HG02938 (cell line): ENCODE results near the gene CCDC57.

Source experiments
- ATAC-seq: cut with Tn5 transposase; IDR thresholded peaks from one replicate; pipeline ENCODE4 v1.9.1; 2021; ENCODE audit warnings: mild to moderate bottlenecking, moderate library complexity; ENCODE audit not compliant: unreplicated experiment

The CCDC57 gene

GRCh38 chr17:82129095-82129494 is 83.5 kb downstream of the CCDC57 start:
- ATAC-seq, result no peak

GRCh38 chr17:82128287-82128686 is 84.4 kb downstream of the CCDC57 start:
- ATAC-seq, result no peak

DNA sequence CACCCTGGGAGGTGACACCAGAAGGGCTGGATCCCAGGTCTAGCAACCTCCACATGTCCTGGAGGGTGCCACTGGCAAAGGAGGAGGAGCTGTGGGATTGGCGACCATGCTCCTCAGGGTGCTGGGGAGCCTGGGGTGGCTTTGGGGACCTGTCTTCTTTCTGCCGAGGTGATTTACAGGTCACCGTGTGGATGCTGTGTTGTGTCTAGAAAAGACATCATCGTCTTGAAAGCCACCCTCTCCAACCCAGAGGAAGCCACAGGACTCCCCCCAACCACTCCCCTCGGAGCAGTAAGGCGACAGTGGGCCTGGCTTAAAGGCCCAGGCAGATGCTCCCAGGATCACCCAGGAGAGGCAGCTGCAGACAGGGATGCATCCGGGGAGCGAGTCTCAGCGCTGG is 84.9 kb downstream of the CCDC57 start:
- no peak for ATAC-seq

DNA sequence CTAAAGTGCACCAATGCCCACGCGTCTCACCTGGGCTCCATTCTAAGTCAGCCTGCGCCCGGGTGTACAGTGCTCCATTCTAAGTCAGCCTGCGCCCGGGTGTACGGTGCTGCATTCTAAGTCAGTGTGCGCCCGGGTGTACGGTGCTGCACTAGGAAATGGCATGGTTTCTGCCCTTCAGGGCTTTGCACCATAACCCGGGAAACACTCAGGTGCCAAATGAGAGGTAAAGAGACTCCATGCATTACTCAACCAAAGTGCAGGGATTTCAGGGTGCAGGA is 85.4 kb downstream of the CCDC57 start:
- no peak for ATAC-seq

GRCh38 chr17:82126556-82127314 is 85.9 kb downstream of the CCDC57 start:
- no peak for ATAC-seq

GRCh38 chr17:82124101-82124500 is 88.5 kb downstream of the CCDC57 start:
- no peak for ATAC-seq

DNA sequence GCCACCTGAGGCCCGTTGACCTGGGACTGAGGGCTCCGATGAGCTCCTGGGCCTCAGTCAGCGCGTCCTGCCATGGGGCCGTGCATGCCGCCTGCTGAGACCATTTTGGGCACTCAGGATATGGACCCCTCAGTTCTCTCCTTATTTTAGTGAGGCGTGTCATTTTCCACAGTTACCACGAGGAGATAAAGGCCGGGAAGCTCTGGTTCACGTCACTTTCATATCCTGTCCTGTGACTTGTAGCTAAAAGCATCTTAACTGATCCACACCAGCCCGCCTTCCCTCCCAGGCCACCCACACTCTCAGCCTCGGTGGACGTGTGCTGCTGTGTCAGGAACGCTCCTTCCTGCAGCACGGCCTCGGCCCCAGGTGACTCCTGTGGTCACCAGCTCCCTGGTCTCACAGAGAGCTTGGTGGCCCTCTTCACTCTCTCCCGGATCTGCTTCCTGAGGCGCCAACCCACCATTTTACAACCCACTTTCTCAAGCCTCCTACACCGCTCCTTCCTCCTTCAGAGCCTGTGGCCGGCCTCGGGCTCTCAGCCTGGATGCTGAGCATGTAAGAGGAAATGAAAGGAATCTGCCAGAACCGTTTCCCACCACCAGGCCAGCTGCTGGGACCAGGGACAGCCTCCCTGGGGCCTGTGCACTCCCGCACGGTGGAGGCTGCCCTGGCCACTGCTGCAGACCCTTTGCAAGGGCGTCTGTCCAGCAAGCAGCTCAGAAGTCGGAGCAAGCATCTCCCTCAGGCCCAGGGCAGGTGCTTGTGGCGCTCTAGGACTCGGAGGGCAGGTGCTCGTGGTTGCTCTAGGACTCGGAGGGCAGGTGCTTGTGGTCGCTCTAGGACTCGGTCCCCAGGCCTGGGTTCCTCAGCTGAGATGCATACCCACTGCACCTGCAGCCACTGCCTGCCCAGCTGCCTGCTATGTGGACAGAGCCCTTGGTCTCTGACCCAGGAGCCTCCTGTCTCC is 90.7 kb downstream of the CCDC57 start:
- ATAC-seq, result no peak

GRCh38 chr17:82121246-82121645 is 91.4 kb downstream of the CCDC57 start:
- no peak for ATAC-seq

DNA sequence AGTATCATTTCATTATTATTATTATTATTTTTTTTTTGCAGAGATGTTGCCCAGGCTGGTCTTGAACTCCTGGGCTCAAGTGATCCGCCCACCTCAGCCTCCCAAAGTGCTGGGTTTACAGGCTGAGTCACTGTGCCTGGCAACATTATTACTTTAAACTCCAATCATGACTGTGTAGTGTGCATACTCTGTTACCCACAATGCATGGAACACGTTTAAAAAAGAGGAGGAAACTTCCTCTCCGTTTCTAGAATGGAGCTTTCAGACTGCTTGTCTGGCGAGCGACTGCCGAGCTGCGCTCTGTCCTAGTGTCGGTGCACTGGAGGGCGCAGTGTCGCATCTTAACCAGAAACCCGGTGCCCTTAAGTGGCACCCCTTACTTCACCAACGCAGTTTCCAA is 92.5 kb downstream of the CCDC57 start:
- no peak for ATAC-seq

DNA sequence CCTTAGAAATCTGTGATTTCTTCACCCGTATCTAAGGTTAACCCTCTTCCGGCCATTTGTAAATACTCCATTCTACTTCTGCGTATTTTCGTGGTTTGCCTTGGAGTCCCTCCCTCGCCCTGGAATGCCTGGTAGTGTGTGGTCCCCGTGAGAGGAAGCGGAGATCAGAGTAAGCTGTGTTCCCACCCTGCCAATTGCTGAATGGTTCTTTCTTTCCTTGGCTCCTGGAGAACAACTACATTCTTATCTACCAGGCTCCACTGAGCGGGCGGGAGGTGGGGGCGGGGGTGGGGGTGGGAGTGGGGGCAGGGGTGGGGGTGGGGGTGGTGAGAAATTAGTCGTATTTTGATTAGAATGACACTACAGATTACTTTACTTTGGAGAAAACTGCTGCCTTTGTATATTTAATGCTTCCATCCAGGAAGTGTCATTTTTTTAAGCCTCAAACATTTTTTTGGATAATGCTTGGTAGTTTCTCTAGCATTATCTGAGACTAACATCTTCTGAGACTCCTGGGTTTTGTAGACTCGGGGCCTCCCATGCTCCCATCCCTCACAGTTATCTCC is 93.7 kb downstream of the CCDC57 start:
- ATAC-seq, result no peak

- ATAC-seq, result no peak
Measured at GRCh38 chr17:82118168-82118814, 94.4 kb downstream of the CCDC57 start.

DNA sequence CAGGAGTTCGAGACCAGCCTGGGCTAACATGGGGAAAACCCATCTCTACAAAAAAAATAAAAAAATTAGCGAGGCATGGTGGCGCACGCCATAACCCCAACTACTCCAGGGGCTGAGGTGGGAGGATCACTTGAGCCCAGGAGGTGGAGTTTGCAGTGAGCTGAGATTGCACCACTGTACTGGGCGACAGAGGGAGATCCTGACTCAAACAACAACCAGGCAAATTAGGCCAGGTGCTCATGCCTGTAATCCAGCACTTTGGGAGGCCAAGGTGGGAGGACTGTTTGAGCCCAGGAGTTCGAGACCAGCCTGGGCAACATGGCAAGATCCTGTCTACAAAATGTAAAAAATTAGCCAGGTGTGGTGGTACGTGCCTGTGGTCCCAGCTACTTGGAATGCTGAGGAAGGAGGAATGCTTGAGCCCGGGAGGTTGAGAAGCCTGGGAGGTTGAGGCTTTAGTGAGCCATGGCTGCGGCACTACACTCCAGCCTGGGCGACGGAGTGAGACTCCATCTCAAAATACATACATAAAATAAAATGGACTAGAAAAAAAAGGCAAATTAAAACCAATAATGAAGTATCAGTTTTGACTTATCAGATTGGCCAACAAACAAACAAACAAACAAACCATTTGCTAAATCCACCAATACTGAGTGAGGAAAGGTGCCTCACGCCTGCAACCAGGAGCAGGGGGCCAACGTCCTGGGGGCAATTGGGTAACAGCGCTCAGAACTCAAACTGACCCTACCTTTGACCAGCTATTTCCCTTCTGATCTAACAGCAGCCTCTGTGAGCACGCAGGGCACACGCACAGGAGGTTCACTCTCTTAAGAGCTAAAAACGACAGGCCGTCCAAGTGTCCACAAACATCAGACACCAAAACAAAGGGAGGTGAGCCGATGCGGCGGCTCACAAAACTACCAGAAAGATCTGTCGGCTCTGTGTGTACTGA is 95.2 kb downstream of the CCDC57 start:
- ATAC-seq, result no peak

DNA sequence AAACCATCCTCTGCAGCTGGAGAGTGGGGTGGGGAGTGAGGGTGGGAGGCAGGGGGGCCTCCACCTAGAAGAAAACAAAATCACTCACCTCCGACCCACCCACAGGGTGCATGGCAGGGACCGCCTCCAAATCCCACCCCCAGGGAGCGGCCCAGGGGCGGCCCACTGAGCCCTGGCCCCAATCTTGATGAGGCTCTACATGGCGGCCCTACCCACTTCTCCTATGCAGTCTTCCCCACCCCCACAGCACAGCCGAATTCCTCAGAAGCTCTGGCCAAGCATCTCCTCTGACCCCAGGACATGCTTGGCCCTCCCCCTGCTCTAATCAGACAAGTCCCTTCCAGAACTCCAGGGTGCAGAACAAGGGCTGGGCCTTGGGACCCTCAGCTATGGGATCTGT is 96.4 kb downstream of the CCDC57 start:
- ATAC-seq, result no peak

- ATAC-seq, result no peak
Measured at GRCh38 chr17:82114872-82115271, 97.8 kb downstream of the CCDC57 start.

GRCh38 chr17:82114447-82114846 is 98.2 kb downstream of the CCDC57 start:
- ATAC-seq, result no peak

DNA sequence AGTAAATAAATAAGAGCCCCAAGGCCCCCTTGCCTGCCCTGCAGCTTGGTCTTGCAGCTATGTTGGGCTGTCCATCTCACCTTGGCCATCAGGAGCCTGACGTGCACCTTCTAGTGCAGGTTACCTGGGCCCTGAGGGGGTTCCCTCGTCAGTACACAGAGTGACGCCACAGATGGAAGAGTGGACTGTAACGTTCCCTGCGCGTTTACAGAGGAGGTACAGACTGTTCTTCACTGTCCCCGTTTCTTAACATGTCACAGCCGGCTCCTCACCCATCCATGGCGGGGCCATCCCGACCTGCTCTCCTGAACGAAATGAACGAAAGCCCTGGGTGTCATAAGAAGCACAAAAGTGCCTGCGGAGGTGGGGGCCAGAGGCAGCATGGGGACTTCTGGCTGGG is 98.7 kb downstream of the CCDC57 start:
- ATAC-seq, result no peak

DNA sequence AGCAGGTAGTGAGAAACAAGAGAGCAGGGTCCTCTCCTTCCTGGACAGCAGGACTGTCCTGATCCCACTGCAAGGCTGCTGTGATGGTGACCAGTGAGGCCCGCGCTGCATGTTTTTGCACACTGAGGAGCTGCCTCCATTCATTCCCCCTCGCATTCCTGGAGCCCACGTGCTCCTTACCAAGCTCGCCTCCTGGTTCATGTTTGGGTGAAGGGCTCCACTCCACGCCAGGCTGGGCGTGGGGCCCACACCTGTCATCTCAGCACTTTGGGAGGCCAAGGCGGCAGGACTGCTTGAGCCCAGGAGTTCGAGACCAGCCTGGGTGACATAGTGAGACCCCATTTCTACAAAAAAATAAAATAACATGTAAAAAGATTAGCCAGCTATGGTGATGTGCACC is 99.2 kb downstream of the CCDC57 start:
- no peak for ATAC-seq

DNA sequence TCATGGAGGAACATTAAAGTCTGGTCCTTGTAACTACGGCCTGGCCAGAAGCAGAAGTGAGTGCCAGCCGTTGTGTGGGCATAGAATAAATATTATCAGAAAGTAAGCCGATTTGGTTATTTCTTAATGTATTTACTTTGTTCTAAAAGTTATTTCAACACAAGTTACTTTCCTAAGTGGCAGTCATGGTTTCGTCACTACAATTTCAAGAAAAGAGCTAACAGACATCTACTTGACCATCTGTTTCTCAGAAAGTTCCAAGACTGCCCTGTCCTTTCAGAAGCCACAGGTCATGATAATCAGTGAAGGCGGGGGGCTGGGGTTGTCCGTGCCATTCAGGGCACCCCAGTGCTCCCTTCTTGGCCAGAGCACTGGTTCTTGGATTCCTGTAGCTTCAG is 99.7 kb downstream of the CCDC57 start:
- no peak for ATAC-seq

DNA sequence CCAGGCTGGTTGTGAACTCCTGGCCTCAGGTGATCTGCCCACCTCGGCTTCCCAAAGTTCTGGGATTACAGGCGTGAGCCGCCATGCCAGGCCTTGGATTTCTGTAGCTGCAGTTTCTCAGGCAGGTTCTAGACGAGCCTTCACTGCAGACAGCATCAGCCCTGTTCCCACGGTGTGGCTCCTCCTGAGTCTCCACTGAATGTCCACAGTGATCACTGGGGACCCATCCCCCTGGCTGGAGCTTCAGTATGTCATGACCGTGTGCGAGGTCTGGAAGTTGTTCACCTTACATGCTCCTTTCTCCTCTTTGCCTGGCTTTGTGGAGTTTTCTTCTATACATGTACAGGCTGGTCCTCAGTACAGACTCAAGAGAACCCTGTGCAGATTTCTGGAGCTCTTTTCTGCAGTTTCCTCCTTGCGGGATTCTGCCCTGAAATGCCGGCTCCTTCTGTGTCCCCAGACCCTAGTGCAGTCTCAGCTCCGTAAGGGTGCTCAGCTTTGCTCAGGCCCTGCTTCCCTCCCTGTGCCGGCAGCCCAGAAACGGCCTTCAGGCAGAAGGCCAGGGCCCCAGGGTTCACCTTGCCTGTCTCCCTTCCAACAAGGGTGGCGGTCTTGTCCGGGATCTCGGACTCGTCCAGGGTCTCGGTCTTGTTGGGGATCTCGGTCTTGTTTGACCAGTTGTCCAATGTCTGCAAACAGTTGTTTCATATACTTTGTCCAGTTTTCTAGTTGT is 100.3 kb downstream of the CCDC57 start:
- ATAC-seq, result no peak

DNA sequence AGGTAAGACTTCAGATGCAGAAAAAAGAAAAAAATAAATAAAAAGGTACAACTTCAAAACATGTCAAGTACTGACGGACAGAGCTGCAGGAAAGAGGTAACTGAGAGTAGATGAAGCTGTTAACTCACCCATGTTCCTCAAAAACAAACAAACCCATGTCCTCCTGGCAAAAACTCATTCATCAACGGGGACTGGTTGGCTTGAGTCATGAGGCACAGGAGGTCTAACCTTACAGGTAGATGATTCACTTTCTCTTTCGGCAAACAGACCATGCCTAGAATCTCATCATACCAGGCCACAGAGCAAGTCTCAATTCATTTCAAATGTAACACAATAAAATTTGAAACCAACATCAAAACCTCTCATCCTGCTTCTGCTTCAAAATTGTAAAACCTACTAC is 102.3 kb downstream of the CCDC57 start:
- ATAC-seq, result no peak
